Epithelial cell of esophagus (primary cell): ENCODE results near the gene ALDH1L1.

ENCODE experiments used
- DNase-seq: peaks from one replicate; pipeline ENCODE4 v3.0.0; 2010; ENCODE audit warnings: low read depth
- H3K4me3 ChIP-seq: 2 replicates; pipeline ENCODE4 v1.5.1; 2011; ENCODE audit warnings: mild to moderate bottlenecking, low read length, control low read depth
- CTCF ChIP-seq: IDR thresholded peaks from 2 replicates; pipeline ENCODE4 v1.5.1; 2011; ENCODE audit warnings: low read depth, mild to moderate bottlenecking, low read length, control low read depth, inconsistent platforms; ENCODE audit not compliant: insufficient read depth; ENCODE audit errors: missing control alignments

Gene ALDH1L1

GRCh38 chr3:126085841-126086240, 94.5 kb downstream of the ALDH1L1 start:
- no peak for DNase-seq
- no peak for TF ChIP-seq CTCF
- H3K4me3 ChIP-seq, result no peak overlapping the region

- H3K4me3 ChIP-seq, result no peak overlapping the region
- DNase-seq, result no peak
- TF ChIP-seq CTCF, result no peak
Observed at GRCh38 chr3:126085276-126085675, 95.1 kb downstream of the ALDH1L1 start.

- DNase-seq, result peak; percentile 30
- TF ChIP-seq CTCF, result no peak
- peak overlapping the region; percentile 58 for H3K4me3 ChIP-seq
Observed at GRCh38 chr3:126084768-126085180, 95.6 kb downstream of the ALDH1L1 start.

- peak; percentile 87 for DNase-seq
- TF ChIP-seq CTCF, result peak; percentile 49
- H3K4me3 ChIP-seq, result peak within 1 kb of the TSS; percentile 58
Observed at GRCh38 chr3:126083913-126084767, 96.2 kb downstream of the ALDH1L1 start, which contains the start of gene SLC41A3. Gene SLC41A3 (minus strand): TSS chr3:126084124. CDS start chr3:126068219, 15,905 bp downstream.

- TF ChIP-seq CTCF, result no peak
- DNase-seq, result peak; percentile 56
- peak overlapping the region; percentile 58 for H3K4me3 ChIP-seq
Observed at GRCh38 chr3:126083511-126083912, 96.9 kb downstream of the ALDH1L1 start.

- peak overlapping the region; percentile 58 for H3K4me3 ChIP-seq
- no peak for TF ChIP-seq CTCF
- DNase-seq, result peak; percentile 4
Observed at GRCh38 chr3:126083138-126083445, 97.3 kb downstream of the ALDH1L1 start.
